Transverse colon (tissue), 4 donors: ENCODE measurements around the gene PAFAH2.

Experiments
- CTCF ChIP-seq, 5 experiments: fragments of 200-600 bp in 3 of 5; fragments of 450-650 bp in 2 of 5; sonication (generic) in 3 of 5; IDR thresholded peaks; 1 replicate in 2 of 5; 2 replicates in 3 of 5; pipeline ENCODE4 v1.5.1; 2016 to 2017; ENCODE audit warnings: antibody characterized with exemption in 5 of 5, inconsistent platforms in 3 of 5, mild to moderate bottlenecking in 2 of 5, moderate library complexity in 1 of 5
- EP300 ChIP-seq: sonication (generic); formaldehyde crosslinking; IDR thresholded peaks from one replicate; pipeline ENCODE4 v1.6.1; 2017; ENCODE audit warnings: antibody characterized with exemption, low read depth
- POLR2A ChIP-seq: fragments of 450-650 bp; IDR thresholded peaks from one replicate; pipeline ENCODE4 v1.6.1; 2016; ENCODE audit warnings: antibody characterized with exemption, mild to moderate bottlenecking, moderate library complexity
- POLR2AphosphoS5 ChIP-seq, 3 donors: sonication (generic); formaldehyde crosslinking; IDR thresholded peaks; one replicate each; pipeline ENCODE4 v1.6.1; 2016; ENCODE audit warnings: antibody characterized with exemption in 3 of 3

GRCh38 chr1:26025517-26025916 lies 27.7 kb upstream of the PAFAH2 start:
- no peak for TF ChIP-seq CTCF (IDR thresholded peaks at IDR 0.05)
- TF ChIP-seq EP300, result no peak
- no peak for TF ChIP-seq POLR2AphosphoS5 (IDR thresholded peaks at IDR 0.05)
- TF ChIP-seq POLR2A, result no peak
